Diencephalon (tissue), 1 donor: ENCODE results near the gene GZF1. TPM values are rescaled to one million over a fixed set of nuclear protein-coding genes. Genes with fewer than 3 reads are reported as not detected.

Experiments
- small RNA-seq: library from RNA; depleted of rRNA; stranded (forward); fragments of <200 nt; gene quantifications from one replicate; pipeline ENCODE3, GENCODE V24; 2014
- total RNA-seq: library from RNA; depleted of rRNA; stranded (reverse); fragments of >200 nt; gene quantifications from one replicate; pipeline ENCODE4 v1.2.3, GENCODE V29; 2014

GZF1 gene
- 20.1 TPM for total RNA-seq

DNA sequence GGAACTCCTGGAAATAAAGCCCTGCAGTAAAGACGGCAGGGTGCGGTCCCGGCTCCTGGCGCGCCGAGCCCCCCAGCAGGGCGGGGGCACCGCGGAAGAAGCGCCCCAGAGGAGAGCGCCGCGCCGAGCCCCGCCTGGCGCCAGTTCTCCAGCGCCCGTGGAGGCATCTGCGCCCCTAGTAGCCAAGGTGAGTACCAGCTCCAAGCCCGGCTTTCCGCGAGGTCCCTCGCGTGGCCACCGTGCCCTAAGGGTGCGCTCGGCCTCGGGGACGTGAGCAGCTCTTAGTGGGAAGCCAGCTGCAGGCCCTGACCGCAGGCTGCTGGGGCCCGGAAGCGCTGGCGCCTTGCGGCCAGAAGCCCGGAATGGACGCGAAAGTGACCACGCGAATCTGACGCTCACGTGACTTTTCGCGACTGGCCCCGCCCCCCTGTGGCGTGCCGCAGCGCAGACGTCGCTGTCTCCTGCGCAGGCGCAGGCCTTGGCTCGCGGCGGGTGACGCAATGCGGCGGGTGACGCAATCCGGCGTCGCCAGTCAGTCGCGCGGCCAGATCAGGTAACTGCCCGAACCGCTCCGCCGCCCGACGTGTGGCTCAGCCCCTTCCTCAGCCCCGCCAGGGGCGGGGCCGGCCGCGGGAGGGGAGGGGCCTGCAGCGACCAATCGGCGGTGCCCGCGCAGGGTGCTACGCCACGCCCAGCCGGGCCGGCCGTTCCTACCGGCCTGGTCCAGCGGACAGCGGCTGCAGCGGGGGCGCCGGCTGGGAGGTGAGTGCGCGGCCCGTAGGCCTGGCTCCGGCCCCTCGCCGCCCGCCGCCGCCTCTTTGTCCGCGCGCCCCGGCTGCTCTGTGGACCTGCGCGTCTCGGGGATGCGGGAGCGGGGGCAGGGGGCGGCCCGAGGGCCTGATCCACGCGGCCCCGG, at the start of gene GZF1:
TSS of gene GZF1 (plus strand) at position 707 of the 916 bp plus-strand sequence. CDS start 2,202 bp downstream, outside the sequence.

DNA sequence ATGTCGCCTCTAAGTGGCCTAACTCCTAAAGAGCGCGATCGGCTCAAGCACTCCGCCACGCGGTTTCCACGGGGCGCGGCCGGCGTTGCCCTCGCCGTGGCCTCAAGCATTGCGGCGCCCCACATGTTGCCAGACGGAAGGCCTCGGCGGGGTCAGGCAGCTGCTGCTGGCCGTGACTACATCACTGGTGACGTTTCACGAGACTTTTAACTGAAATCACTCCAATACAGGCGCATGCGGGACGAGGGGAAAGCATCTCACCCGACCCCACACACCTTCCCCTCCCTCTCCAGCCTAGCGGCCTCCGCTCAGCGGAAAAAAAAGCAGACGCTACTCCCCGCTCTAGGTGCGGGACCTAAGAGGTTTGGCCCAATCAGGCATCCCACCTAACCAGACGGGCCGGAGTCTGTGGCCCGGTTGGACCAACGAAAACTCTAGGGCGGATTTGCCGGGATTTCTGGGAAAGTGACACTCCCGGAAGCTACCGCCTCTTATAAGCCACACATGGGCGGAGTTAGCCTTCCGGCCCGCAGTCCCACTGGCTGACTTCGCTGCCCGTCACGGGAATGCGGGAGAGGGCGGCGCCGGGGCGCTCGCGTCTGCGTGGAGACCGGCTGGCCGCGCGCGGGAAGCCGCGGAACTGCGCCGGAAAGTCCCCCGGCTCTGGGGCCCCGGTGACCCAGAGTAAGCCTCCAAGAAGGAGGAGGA, 11.6 kb upstream of the GZF1 start, which contains the start of gene NXT1:
TSS of gene NXT1 (plus strand) at position 596 of the 708 bp plus-strand sequence. CDS start 3,251 bp downstream, outside the sequence.

DNA sequence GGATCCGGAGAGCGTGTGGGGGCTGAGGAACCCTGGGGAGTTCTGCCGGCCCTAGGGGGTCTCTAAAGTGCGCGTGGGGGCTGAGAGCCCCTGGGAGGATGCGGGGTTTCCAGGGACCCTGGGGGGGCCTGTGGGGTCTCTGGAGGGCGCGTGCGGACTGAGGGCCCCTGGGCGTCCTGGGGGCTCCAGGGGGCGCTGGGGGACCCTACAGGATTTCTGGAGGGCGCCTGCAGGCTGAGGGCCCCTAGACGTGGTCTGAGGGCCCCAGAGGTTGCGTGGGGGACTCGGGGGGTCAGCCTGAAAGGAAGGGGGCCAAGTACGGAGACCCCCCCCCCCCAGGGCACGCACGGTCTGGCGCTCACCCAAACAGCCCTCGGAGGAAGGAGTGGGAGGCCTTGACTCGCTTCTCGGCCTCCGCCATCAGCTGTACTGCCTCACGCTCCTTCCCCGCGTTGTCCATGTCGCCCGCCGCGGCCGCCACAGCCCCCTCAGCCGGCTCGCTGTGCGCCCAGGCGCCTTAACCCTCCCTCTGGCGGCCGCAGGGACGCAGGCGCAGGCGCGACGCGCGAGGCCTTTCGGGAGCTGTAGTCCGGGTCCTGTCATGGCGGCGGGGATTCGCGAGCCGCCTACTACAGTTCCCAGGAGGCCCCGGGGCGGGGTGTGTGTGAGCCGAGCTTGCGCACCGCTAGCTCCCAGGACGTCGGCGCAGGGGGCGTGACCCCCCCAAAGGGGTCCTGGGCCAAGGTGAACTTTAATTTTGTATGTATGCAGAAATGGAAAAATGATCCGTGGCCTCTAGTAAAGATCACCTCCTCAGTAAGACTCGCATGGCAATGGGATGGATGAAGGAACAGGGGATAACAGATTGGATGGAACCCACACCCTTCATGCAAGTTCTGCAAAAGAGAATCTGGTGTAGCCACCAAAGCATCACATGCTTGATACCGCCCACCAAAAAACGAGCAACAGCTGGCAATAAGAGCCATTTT, 59.3 kb downstream of the GZF1 start, which contains the start of gene NAPB:
TSS of gene NAPB (minus strand) at position 546 of the 989 bp plus-strand sequence. CDS start at position 460, 86 bp downstream.

Small RNA genes lying within 50 kb of the gene (small RNA-seq; reads per million reads assigned to genes)
- not detected for gene RNA5SP479

Other genes starting within 250 kb of the GZF1 start
- gene NXT1, start 11.4 kb upstream of the GZF1 start, total RNA-seq: 13.8 TPM
- gene NAPB, start 59.3 kb downstream of the GZF1 start, total RNA-seq: 196 TPM
- not detected for gene CSTL1, start 77.5 kb downstream of the GZF1 start, total RNA-seq
- gene CST11, start 90.7 kb downstream of the GZF1 start, total RNA-seq: not detected
- gene CST8, start 128.9 kb downstream of the GZF1 start, total RNA-seq: not detected
- gene CST9L, start 206.3 kb downstream of the GZF1 start, total RNA-seq: not detected
- not detected for gene CST9, start 243.7 kb downstream of the GZF1 start, total RNA-seq